ENCODE results near the gene ATOX1.

DNA sequence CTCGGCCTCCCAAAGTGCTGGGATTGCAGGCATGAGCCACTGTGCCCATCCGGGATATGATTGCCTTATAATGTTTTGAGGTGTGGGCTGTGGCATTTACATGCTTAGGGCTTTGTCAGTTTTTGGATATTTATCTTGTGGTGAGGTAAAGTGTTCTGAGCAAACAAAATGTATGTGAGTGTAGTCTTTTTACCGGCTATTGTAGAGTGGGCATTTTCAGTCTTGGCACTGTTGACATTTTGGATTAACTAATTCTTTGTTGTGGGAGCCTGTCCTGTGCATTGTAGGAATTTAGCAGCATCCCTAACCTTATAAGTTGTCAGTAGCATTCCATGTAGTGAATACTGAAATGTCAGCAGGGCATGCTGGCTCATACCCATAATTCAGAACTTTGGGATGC lies 34.9 kb upstream of the ATOX1 start:
- TF ChIP-seq, protein P1, sequence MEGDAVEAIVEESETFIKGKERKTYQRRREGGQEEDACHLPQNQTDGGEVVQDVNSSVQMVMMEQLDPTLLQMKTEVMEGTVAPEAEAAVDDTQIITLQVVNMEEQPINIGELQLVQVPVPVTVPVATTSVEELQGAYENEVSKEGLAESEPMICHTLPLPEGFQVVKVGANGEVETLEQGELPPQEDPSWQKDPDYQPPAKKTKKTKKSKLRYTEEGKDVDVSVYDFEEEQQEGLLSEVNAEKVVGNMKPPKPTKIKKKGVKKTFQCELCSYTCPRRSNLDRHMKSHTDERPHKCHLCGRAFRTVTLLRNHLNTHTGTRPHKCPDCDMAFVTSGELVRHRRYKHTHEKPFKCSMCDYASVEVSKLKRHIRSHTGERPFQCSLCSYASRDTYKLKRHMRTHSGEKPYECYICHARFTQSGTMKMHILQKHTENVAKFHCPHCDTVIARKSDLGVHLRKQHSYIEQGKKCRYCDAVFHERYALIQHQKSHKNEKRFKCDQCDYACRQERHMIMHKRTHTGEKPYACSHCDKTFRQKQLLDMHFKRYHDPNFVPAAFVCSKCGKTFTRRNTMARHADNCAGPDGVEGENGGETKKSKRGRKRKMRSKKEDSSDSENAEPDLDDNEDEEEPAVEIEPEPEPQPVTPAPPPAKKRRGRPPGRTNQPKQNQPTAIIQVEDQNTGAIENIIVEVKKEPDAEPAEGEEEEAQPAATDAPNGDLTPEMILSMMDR (conservative IDR thresholded peaks at IDR 0.05): no peak
- no peak for TF ChIP-seq ZFX (IDR thresholded peaks at IDR 0.05)
